ENCODE measurements around the gene CNDP2.

DNA sequence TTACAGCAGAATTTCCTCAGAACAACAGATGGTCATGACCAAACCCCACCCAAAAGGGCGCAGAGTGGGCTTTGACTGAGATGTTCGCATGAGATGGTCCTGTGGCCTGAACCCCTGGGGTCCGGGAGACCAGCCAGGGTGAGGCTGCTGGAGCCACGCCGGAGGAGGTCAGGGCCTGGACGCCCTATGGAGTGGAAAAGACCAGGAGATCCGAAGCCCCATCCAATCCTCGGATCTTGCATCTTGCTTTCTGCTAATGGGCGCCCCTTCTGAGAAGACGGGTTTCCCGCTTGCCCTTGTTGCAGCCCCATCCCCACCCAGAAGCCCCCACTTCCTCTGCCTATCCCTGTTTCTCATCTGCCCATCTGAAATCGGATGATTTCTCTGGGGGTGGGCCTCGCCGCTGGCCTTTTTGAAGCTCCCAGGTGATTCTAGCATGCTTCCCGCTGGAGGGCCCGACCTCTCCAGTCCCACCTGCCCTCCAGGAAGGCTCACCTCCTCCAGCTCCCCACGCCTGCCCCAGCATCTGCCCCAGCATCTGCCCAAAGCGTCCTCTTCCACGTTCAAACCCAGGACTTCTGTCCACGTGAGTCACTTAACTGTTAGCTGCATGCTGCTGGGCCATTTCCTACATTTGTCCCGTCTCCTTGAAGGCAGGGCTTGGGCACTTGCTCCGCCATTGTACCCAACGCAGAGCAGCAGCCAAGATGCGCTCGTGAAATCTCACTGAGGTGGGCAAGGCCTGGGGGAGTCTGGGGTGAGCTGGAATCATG, 33.8 kb downstream of the CNDP2 start:
- TF ChIP-seq SUZ12 (IDR thresholded peaks at IDR 0.05; ENCODE audit: extremely low read depth, insufficient read depth, insufficient read length) (no peak), YY1 (IDR thresholded peaks at IDR 0.05; ENCODE audit: insufficient read depth, insufficient read length) (no peak), ZNF274 (IDR thresholded peaks at IDR 0.05; ENCODE audit: low read depth, low read length) (no peak)
